Panc1 (cell line): ENCODE measurements around the gene HCRT.

Experiments used
- CTCF ChIP-seq: fragments of 450-650 bp; IDR thresholded peaks from 2 replicates; pipeline ENCODE4 v1.5.1; 2017; ENCODE audit warnings: mild to moderate bottlenecking
- POLR2AphosphoS5 ChIP-seq: IDR thresholded peaks from 2 replicates; pipeline ENCODE4 v1.6.1; 2012; ENCODE audit warnings: mild to moderate bottlenecking, low read depth, low read length, moderate library complexity
- REST ChIP-seq, 2 experiments: IDR thresholded peaks; 2 replicates each; pipeline ENCODE4 v1.6.1; 2011 to 2012; ENCODE audit warnings: low read depth in 2 of 2, control low read depth in 1 of 2, low read length in 1 of 2, mild to moderate bottlenecking in 1 of 2, moderate library complexity in 1 of 2; ENCODE audit not compliant: insufficient read depth in 1 of 2
- SIN3A ChIP-seq: IDR thresholded peaks from 2 replicates; pipeline ENCODE4 v1.6.1; 2012; ENCODE audit warnings: low read depth, mild to moderate bottlenecking, low read length, moderate library complexity, borderline replicate concordance; ENCODE audit not compliant: insufficient read depth
- TCF7L2 ChIP-seq: IDR thresholded peaks from 2 replicates; pipeline ENCODE4 v1.6.1; 2011; ENCODE audit warnings: mild to moderate bottlenecking, low read depth, low read length, inconsistent platforms

- TF ChIP-seq POLR2AphosphoS5 (no peak), CTCF (no peak), REST (IDR thresholded peaks at IDR 0.05; ENCODE audit: insufficient read depth in 1 of 2, low read depth in 2 of 2, low read length in 1 of 2) (no peak), SIN3A (no peak), TCF7L2 (no peak)
Observed at GRCh38 chr17:42203354-42203753, 18.1 kb upstream of the HCRT start.
